Measurements from ENCODE around the gene SIT1. TPM values are rescaled to one million over a fixed set of nuclear protein-coding genes. Genes with fewer than 3 reads are reported as not detected.

The SIT1 gene
- total and polyA plus RNA-seq, 2 donors (not counting 3 experiments of a cell fraction or from before 2014, with no cell fraction given): not detected

DNA sequence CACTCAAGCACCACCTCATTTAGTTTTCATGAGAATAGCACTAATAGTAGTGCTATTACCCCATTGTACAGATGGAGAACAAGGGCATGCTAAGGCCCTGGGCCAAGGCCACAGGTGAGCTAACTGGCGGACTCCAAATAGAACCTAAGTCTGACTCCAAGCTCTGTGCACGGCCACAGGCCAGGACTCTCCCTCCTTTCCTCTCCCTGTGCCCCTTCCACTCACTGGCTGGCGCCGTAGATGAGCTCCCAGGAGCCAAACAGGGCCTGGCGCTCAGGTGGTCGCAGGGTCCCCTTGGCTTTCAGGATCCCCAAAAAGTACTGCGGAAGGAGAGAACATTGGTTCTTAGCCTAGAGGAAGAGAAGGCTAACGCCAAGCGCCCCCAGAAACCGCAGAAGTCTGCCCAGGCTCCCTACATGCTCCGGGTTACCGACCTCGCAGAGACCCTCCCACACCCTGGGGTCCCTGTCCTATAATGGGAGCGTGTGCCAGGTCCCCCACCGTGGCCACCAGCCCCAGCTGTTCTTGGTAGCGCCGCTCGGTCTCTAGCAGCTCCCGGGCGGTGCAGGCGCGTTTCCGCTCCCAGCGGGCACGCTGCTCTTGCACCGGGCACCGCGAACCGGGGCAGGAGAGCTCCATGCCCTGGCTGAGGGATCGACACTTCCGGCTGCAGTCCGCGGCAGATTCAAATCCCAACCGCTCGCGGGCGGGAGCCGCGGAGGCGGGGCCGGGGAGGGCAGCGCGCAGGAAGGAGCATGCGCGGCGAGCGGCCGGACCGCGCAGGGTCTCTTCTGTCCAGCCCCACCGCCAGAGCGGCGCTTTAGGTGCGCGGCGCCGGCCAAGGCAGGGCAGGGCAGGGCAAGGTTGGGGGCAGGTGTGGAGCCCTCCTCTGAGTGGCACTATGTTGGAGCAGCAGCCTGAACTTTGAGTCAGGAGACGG lies 14.1 kb upstream of the SIT1 start, which contains the start of gene ARHGEF39:
TSS of gene ARHGEF39 (minus strand) at position 665 of the 940 bp plus-strand sequence. CDS start at position 639, 26 bp downstream.
- BruUV-seq (replicated peaks): TSS peak; percentile 25
- H3K27ac ChIP-seq (ENCODE audit: insufficient read depth, low read depth, low read length): no peak within 1 kb of the TSS
- no peaks in the 10 kb centered on the region for H3K27me3 ChIP-seq (ENCODE audit: control insufficient read depth in 2 of 2, insufficient read depth in 2 of 2, low read length in 2 of 2)
- H3K79me2 ChIP-seq (ENCODE audit: control insufficient read depth, insufficient read depth, low read length): no peaks in the 10 kb centered on the region
- no peaks in the 10 kb centered on the region for H3K9me3 ChIP-seq (replicated peaks; ENCODE audit: control insufficient read depth, insufficient read depth, low read length)
- intact Hi-C loops (cut with micrococcal nuclease) (no loop called here), dilution Hi-C loops (cut with MboI; ENCODE audit: extremely low pct_ligation_motif_present, low sequenced_read_pairs) (no loop called here)
- H3K36me3 ChIP-seq (ENCODE audit: control insufficient read depth in 2 of 2, extremely low read depth in 1 of 2, insufficient read depth in 2 of 2, low read length in 2 of 2): peaks cover 0 to 8% of the 10 kb centered on the region in 2 experiments
- H3K4me2 ChIP-seq (ENCODE audit: insufficient read depth, low read length): peak within 1 kb of the TSS; percentile 84
- FAIRE-seq: peak; percentile 94
- H3K9me1 ChIP-seq (replicated peaks; ENCODE audit: control insufficient read depth, extremely low read depth, insufficient read depth, low read length): no peaks in the 10 kb centered on the region
- peak within 1 kb of the TSS; percentile 31 to 67 (median 43) for H3K4me3 ChIP-seq (replicated peaks in 1 of 3; ENCODE audit: insufficient read depth in 1 of 3, low read depth in 1 of 3, low read length in 3 of 3)
- peaks cover 18% of the 10 kb centered on the region for H3K4me1 ChIP-seq (ENCODE audit: control insufficient read depth, extremely low read depth, insufficient read depth, low read length)
- TF ChIP-seq GATA2 (IDR thresholded peaks at IDR 0.05; ENCODE audit: insufficient read depth, insufficient read length, low read depth, low read length) (no peak), MYC (IDR thresholded peaks at IDR 0.05; ENCODE audit: low read depth, low read length) (no peak), POLR2AphosphoS5 (IDR thresholded peaks at IDR 0.05; ENCODE audit: insufficient read depth, low read depth, low read length) (peak; percentile 79), POLR2A (IDR thresholded peaks at IDR 0.05; ENCODE audit: low read depth, low read length) (peak; percentile 24)
- TF ChIP-seq, protein P1, sequence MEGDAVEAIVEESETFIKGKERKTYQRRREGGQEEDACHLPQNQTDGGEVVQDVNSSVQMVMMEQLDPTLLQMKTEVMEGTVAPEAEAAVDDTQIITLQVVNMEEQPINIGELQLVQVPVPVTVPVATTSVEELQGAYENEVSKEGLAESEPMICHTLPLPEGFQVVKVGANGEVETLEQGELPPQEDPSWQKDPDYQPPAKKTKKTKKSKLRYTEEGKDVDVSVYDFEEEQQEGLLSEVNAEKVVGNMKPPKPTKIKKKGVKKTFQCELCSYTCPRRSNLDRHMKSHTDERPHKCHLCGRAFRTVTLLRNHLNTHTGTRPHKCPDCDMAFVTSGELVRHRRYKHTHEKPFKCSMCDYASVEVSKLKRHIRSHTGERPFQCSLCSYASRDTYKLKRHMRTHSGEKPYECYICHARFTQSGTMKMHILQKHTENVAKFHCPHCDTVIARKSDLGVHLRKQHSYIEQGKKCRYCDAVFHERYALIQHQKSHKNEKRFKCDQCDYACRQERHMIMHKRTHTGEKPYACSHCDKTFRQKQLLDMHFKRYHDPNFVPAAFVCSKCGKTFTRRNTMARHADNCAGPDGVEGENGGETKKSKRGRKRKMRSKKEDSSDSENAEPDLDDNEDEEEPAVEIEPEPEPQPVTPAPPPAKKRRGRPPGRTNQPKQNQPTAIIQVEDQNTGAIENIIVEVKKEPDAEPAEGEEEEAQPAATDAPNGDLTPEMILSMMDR (IDR thresholded peaks at IDR 0.05; ENCODE audit: extremely low read depth in 1 of 2, insufficient read depth in 1 of 2, low read depth in 1 of 2, low read length in 2 of 2): peak; percentile 21 to 40
- TF ChIP-seq, protein P2, sequence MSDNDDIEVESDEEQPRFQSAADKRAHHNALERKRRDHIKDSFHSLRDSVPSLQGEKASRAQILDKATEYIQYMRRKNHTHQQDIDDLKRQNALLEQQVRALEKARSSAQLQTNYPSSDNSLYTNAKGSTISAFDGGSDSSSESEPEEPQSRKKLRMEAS (IDR thresholded peaks at IDR 0.05; ENCODE audit: insufficient read depth, insufficient read length): peak; percentile 42
- peak within 1 kb of the TSS; percentile 86 for H2AFZ ChIP-seq (ENCODE audit: low read depth, low read length)
- peak; percentile 81 for DNase-seq (ENCODE audit: low read depth, low spot score)
- H4K20me1 ChIP-seq (replicated peaks; ENCODE audit: control insufficient read depth, extremely low read depth, insufficient read depth, low read length): no peaks in the 10 kb centered on the region
- POLR2A ChIA-PET: interaction anchor here (1.1 to 1.5 kb wide), 2 partner anchors 25 to 26 kb away, joined by 3 to 5 read pairs; partner anchors contain the start of gene TPM2
- CTCF ChIA-PET: interaction anchor here (1.1 to 10.0 kb wide), 6 partner anchors 10 to 66 kb away, joined by 3 to 227 read pairs (median 6); partner anchors contain the start of gene TPM2
- H3K9ac ChIP-seq (replicated peaks; ENCODE audit: extremely low read depth, insufficient read depth, low read length): peak within 1 kb of the TSS; percentile 24

All from endothelial cell of umbilical vein (primary cell).